HL-60 (cell line): ENCODE measurements around the gene OR10H5.
"Not testable (repeated sequence)": the region's sequence is repeated elsewhere in the genome, so short reads cannot be mapped to it uniquely, and the experiment has no call there.

ENCODE experiments used
- DNase-seq, 2 experiments: peaks; one replicate each; pipeline ENCODE4 v3.0.0-alpha.2; 2010 to 2020; ENCODE audit warnings: low read depth in 1 of 2, low spot score in 1 of 2
- H3K27ac ChIP-seq: fragments of 250-450 bp; sonication (Bioruptor Pico); replicated peaks from 2 replicates; pipeline ENCODE4 v1.5.1; 2020; ENCODE audit warnings: mild to moderate bottlenecking, moderate library complexity
- H3K27me3 ChIP-seq: fragments of 250-450 bp; sonication (Bioruptor Pico); 2 replicates; pipeline ENCODE4 v1.5.1; 2021; ENCODE audit warnings: mild to moderate bottlenecking, moderate library complexity; ENCODE audit not compliant: insufficient read depth, poor library complexity, severe bottlenecking
- H3K4me3 ChIP-seq: replicated peaks from 2 replicates; pipeline ENCODE4 v1.5.1; 2011; ENCODE audit warnings: mild to moderate bottlenecking, control low read depth, low read length; ENCODE audit not compliant: insufficient read depth
- GABPA ChIP-seq: IDR thresholded peaks from 2 replicates; pipeline ENCODE4 v1.6.1; 2012; ENCODE audit warnings: low read depth
- POLR2AphosphoS5 ChIP-seq: IDR thresholded peaks from 2 replicates; pipeline ENCODE4 v1.6.1; 2012; ENCODE audit warnings: low read depth
- SPI1 ChIP-seq: IDR thresholded peaks from 2 replicates; pipeline ENCODE4 v1.6.1; 2012; ENCODE audit warnings: low read depth, mild to moderate bottlenecking, borderline replicate concordance
- TF ChIP-seq, protein P1 (sequence below): IDR thresholded peaks from 2 replicates; pipeline ENCODE4 v1.6.1; 2012; ENCODE audit warnings: low read depth; ENCODE audit not compliant: insufficient replicate concordance
- TF ChIP-seq, protein P2 (sequence below): IDR thresholded peaks from one replicate; pipeline ENCODE4 v1.5.1; 2011; ENCODE audit warnings: low read length, control low read depth, inconsistent platforms; ENCODE audit not compliant: insufficient read depth

OR10H5 gene

DNA sequence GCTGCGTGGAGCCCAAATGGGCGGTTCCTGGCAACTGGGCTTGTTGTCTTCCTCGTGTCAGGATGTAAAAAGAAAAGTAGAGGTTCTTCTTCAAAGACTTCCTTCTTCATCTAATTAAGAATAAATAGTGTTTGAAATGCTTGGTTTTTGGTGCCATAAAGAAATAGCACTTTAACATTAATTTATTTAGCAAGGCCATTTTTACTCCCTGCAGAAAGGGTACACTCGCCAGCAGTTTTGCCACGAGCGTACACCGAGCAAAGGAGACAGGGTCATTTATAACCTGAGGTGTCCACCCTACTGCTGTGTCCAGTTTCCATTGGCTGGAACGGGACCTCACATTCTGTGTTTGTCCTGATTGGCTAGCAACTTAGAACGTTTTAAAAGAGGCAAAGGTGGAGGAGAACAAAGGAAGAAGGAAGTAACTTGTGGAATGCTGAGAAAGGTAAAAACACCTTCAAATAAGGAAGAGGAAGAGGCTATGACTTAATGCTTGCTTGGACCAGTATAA is 49.8 kb downstream of the OR10H5 start:
- no peaks in the 10 kb centered on the region for H3K27me3 ChIP-seq
- peak in 1 of 2 experiments; percentile 75 for DNase-seq
- peak overlapping the region; percentile 53 for H3K4me3 ChIP-seq
- H3K27ac ChIP-seq = peak overlapping the region; percentile 100
- TF ChIP-seq, protein P1, sequence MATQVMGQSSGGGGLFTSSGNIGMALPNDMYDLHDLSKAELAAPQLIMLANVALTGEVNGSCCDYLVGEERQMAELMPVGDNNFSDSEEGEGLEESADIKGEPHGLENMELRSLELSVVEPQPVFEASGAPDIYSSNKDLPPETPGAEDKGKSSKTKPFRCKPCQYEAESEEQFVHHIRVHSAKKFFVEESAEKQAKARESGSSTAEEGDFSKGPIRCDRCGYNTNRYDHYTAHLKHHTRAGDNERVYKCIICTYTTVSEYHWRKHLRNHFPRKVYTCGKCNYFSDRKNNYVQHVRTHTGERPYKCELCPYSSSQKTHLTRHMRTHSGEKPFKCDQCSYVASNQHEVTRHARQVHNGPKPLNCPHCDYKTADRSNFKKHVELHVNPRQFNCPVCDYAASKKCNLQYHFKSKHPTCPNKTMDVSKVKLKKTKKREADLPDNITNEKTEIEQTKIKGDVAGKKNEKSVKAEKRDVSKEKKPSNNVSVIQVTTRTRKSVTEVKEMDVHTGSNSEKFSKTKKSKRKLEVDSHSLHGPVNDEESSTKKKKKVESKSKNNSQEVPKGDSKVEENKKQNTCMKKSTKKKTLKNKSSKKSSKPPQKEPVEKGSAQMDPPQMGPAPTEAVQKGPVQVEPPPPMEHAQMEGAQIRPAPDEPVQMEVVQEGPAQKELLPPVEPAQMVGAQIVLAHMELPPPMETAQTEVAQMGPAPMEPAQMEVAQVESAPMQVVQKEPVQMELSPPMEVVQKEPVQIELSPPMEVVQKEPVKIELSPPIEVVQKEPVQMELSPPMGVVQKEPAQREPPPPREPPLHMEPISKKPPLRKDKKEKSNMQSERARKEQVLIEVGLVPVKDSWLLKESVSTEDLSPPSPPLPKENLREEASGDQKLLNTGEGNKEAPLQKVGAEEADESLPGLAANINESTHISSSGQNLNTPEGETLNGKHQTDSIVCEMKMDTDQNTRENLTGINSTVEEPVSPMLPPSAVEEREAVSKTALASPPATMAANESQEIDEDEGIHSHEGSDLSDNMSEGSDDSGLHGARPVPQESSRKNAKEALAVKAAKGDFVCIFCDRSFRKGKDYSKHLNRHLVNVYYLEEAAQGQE = peak; percentile 33
- TF ChIP-seq SPI1 (peak; percentile 58), POLR2AphosphoS5 (no peak; the same call in 1 of the 2 replicates)

DNA sequence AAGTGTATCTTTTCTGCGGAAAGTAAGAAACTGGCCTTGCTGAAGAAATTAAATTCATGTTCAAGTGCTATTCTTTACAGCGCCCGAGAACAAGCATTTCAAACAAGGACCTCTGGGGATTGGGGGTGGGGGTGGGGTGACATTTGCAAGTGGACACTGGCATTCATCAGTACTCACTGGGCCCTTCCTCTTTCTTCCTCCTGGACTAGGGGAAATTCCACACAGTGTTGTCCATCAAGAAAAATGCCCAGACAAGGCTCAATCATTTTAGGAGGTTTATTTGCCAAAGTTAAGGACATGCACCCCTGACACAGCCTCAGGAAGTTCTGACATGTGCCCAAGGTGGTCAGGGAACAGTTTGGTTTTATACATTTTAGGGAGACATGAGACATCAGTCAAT is 50.9 kb downstream of the OR10H5 start:
- no peaks in the 10 kb centered on the region for H3K27me3 ChIP-seq
- H3K4me3 ChIP-seq = no peak overlapping the region
- no peak for DNase-seq
- H3K27ac ChIP-seq = no peak overlapping the region; the same call in 1 of the 2 replicates
- TF ChIP-seq GABPA = no peak
- TF ChIP-seq SPI1 = 0 out of 2 replicates have a peak, but pooled peaks have one; percentile 16

DNA sequence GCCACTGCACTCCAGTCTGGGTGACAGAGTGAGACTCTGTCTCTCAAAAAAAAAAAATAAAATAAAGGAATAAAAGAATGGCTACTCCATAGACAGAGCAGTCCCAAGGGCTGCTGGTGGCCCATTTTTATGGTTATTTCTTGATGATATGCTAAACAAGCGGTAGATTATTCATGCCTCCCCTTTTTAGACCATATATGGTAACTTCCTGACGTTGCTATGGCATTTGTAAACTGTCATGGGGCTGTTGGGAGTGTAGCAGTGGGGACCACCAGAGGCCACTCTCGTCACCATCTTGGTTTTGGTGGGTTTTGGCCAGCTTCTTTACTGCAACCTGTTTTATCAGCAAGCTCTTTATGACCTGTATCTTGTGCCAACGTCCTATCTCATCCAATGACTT is 52.4 kb downstream of the OR10H5 start:
- not testable (repeated sequence) for DNase-seq, H3K27ac ChIP-seq, H3K4me3 ChIP-seq, H3K27me3 ChIP-seq

DNA sequence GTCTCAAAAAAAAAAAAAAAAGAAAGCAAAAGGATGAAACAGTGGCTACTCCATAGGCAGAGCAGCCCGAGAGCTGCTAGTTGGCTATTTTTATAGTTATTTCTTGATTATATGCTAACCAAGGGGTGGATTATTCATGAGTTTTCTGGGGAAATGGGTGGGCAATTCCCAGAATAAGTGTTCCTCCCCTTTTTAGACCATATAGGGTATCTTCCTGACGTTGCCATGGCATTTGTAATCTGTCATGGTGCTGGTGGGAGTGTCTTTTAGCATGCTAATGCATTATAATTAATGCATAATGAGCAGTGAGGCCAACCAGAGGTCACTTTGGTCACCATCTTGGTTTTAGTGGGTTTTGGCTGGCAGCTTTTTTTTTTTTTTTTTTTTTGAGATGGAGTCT is 53.4 kb downstream of the OR10H5 start:
- no peak for TF ChIP-seq SPI1
- TF ChIP-seq, protein P2, sequence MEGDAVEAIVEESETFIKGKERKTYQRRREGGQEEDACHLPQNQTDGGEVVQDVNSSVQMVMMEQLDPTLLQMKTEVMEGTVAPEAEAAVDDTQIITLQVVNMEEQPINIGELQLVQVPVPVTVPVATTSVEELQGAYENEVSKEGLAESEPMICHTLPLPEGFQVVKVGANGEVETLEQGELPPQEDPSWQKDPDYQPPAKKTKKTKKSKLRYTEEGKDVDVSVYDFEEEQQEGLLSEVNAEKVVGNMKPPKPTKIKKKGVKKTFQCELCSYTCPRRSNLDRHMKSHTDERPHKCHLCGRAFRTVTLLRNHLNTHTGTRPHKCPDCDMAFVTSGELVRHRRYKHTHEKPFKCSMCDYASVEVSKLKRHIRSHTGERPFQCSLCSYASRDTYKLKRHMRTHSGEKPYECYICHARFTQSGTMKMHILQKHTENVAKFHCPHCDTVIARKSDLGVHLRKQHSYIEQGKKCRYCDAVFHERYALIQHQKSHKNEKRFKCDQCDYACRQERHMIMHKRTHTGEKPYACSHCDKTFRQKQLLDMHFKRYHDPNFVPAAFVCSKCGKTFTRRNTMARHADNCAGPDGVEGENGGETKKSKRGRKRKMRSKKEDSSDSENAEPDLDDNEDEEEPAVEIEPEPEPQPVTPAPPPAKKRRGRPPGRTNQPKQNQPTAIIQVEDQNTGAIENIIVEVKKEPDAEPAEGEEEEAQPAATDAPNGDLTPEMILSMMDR = no peak
- TF ChIP-seq POLR2AphosphoS5 = no peak
- TF ChIP-seq GABPA = no peak
- TF ChIP-seq, protein P1 = no peak
- Histone ChIP-seq H3K27me3 (no peaks in the 10 kb centered on the region), H3K4me3 (no peak overlapping the region), H3K27ac (no peak overlapping the region)
- DNase-seq = no peak

DNA sequence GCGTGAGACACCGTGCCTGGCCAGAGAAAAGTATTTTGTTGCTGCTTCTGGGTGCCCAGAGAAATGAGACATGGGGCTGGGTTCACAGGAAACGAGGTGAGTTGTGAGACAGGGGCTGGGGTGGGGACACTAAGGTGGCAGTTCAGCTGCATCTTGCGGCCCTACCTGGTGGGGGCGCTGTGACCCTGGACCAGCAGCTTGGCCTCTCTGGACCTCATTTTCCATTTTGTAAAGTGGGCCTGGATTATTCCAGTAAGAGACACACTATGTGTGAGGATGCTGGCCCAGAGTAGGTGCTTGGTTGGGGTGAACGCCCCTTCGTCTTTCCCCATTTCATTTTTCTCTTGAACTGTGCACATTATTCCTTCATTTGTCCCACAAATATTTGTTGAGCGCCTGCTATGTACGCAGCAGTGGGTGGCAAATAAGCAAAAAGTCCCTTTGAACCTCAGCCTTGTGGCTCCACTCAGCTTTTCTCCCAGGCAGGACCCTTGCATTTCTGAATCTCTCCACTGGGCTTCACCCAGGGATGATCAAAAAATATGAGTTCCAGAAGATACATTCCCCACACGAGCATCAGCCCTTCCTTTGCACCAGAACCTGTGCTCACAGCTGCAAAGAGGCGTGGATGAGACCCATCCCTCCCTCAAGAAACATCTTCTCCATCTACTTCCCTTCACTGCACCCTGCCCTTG is 54.6 kb downstream of the OR10H5 start:
- TF ChIP-seq POLR2AphosphoS5 = no peak
- TF ChIP-seq, protein P1 = no peak
- TF ChIP-seq, protein P2 = no peak
- Histone ChIP-seq H3K27me3 (no peaks in the 10 kb centered on the region), H3K27ac (no peak overlapping the region), H3K4me3 (no peak overlapping the region)
- DNase-seq = no peak
